ENCODE measurements around the gene DENND5A.
"Not testable (repeated sequence)": the region's sequence is repeated elsewhere in the genome, so short reads cannot be mapped to it uniquely, and the experiment has no call there.

DENND5A gene

GRCh38 chr11:9206496-9206895 is 58.7 kb downstream of the DENND5A start:
- H3K4me1 ChIP-seq = peaks cover 12 to 30% (median 24%) of the 10 kb centered on the region in 10 experiments; a peak in 17 of 20 replicates
- H3K36me3 ChIP-seq = peaks cover 33 to 58% (median 49%) of the 10 kb centered on the region in 11 experiments
- TF ChIP-seq Cebpa-rat (IDR thresholded peaks at IDR 0.05) = no peak
- H3K4me3 ChIP-seq = no peak overlapping the region
- no peaks in the 10 kb centered on the region for H3K27me3 ChIP-seq
- H3K27ac ChIP-seq = no peak overlapping the region
- no peak overlapping the region for H3K9ac ChIP-seq
- H3K9me3 ChIP-seq (replicated peaks in 1 of 11) = no peaks in the 10 kb centered on the region
- H3K4me2 ChIP-seq = no peak overlapping the region
- peaks cover 74 to 100% (median 86%) of the 10 kb centered on the region in 11 experiments for H4K20me1 ChIP-seq

DNA sequence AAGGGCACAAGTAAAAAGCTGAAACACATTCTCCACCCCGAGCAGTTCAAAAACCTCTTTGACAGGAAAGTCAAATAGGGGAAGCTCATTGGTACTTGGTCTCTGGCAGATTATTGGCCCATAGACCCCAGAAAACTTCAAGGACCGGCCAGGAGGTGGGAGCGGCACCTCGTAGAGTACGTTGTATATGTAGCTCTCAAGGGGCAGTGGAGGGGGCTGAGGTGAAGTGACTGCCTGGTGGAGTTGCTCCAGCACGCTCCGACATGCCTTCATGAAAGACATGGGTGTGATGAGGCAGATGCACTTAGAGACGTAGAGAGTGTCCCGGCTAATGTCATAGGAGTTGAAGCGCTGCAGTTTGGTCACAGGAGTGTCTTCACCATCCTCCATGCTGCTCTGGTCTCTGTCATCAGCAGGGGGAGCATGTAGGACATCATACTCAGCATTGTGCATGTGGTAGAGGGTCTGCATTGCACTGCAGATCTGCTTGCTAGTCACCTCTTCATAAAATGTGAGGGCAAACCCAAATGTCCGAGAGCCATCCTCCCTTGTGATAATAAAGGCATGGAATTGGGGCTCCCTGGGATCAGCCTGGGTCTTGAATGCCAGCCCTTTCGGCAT is 61.3 kb downstream of the DENND5A start:
- Histone ChIP-seq H3K9ac (no peak overlapping the region), H3K4me3 (no peak overlapping the region), H3K36me3 (peaks cover 53 to 85% (median 74%) of the 10 kb centered on the region in 11 experiments), H3K27me3 (no peaks in the 10 kb centered on the region), H3K27ac (no peak overlapping the region), H3K4me1 (peaks cover 0 to 3% (median 2%) of the 10 kb centered on the region in 10 experiments; a peak in 11 of 20 replicates), H4K20me1 (peaks cover 48 to 100% (median 78%) of the 10 kb centered on the region in 11 experiments), H3K4me2 (no peak overlapping the region), H3K9me3 (replicated peaks in 1 of 11) (no peaks in the 10 kb centered on the region)
- TF ChIP-seq Cebpa-rat (IDR thresholded peaks at IDR 0.05) = no peak

- H3K36me3 ChIP-seq = peaks cover 71 to 100% (median 91%) of the 10 kb centered on the region in 11 experiments
- TF ChIP-seq Cebpa-rat (IDR thresholded peaks at IDR 0.05) = no peak
Observed at GRCh38 chr11:9201372-9202162, 63.6 kb downstream of the DENND5A start.

DNA sequence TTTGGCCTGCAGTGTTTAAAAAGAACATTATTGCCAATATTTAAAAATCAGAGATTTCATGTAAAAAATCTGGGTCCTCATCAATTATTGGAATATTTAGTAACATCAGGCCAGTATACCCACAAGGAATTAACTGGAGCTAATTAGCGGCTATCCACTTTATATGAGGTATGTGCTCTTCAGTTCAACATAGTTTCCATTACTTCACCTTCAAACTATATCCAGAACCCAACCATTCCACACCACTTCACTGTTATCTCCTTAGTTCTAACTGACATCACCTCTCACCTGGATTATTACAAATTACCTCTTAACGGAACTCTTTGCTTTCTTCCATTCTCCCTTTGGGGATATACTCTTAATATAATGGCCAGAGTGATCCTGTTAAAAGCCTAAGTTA is 64.7 kb downstream of the DENND5A start:
- Histone ChIP-seq H3K4me3 (no peak overlapping the region), H3K4me1 (no peaks in the 10 kb centered on the region), H3K27ac (no peak overlapping the region), H3K4me2 (no peak overlapping the region), H3K36me3 (peaks cover 76 to 100% (median 94%) of the 10 kb centered on the region in 11 experiments), H3K9ac (no peak overlapping the region), H4K20me1 (peaks cover 18 to 95% (median 54%) of the 10 kb centered on the region in 11 experiments; a peak in 19 of 22 replicates), H3K27me3 (no peaks in the 10 kb centered on the region), H3K9me3 (replicated peaks in 1 of 11) (no peaks in the 10 kb centered on the region)
- TF ChIP-seq Cebpa-rat (IDR thresholded peaks at IDR 0.05) = no peak

More at GRCh38 chr11:9201372-9202162, 63.6 kb downstream of the DENND5A start:
- Histone ChIP-seq H4K20me1 (peaks cover 27 to 97% (median 58%) of the 10 kb centered on the region in 11 experiments; a peak in 20 of 22 replicates), H3K9me3 (replicated peaks in 1 of 11) (no peaks in the 10 kb centered on the region), H3K27me3 (no peaks in the 10 kb centered on the region), H3K4me3 (no peak overlapping the region), H3K27ac (no peak overlapping the region), H3K4me2 (no peak overlapping the region), H3K4me1 (no peaks in the 10 kb centered on the region), H3K9ac (no peak overlapping the region)

GRCh38 chr11:9193316-9193715 is 71.8 kb downstream of the DENND5A start:
- H3K4me1 ChIP-seq = no peaks in the 10 kb centered on the region
- no peak for TF ChIP-seq Cebpa-rat (IDR thresholded peaks at IDR 0.05)
- no peaks in the 10 kb centered on the region for H3K27me3 ChIP-seq
- peaks cover 7 to 56% (median 50%) of the 10 kb centered on the region in 11 experiments; a peak in 21 of 22 replicates for H3K9me3 ChIP-seq (replicated peaks in 1 of 11)
- H3K9ac ChIP-seq = no peak overlapping the region
- peaks cover 84 to 100% (median 98%) of the 10 kb centered on the region in 11 experiments for H3K36me3 ChIP-seq
- H3K4me2 ChIP-seq = no peak overlapping the region
- peaks cover 0 to 46% (median 7%) of the 10 kb centered on the region in 11 experiments; a peak in 11 of 22 replicates for H4K20me1 ChIP-seq
- no peak overlapping the region for H3K27ac ChIP-seq
- no peak overlapping the region for H3K4me3 ChIP-seq

- H3K9me3 ChIP-seq (replicated peaks in 1 of 11) = peaks cover 7 to 56% (median 50%) of the 10 kb centered on the region in 11 experiments; a peak in 21 of 22 replicates
- H3K36me3 ChIP-seq = peaks cover 86 to 100% (median 98%) of the 10 kb centered on the region in 11 experiments
- H3K4me2 ChIP-seq = no peak overlapping the region
- peaks cover 0 to 41% (median 7%) of the 10 kb centered on the region in 11 experiments; a peak in 11 of 22 replicates for H4K20me1 ChIP-seq
- no peak for TF ChIP-seq Cebpa-rat (IDR thresholded peaks at IDR 0.05)
- H3K27ac ChIP-seq = no peak overlapping the region
- H3K9ac ChIP-seq = no peak overlapping the region
- no peaks in the 10 kb centered on the region for H3K27me3 ChIP-seq
- no peaks in the 10 kb centered on the region for H3K4me1 ChIP-seq
- no peak overlapping the region for H3K4me3 ChIP-seq
Observed at GRCh38 chr11:9192561-9192960, 72.6 kb downstream of the DENND5A start.

- Histone ChIP-seq H3K36me3 (peaks cover 91 to 100% (median 98%) of the 10 kb centered on the region in 11 experiments), H4K20me1 (peaks cover 0 to 37% (median 0%) of the 10 kb centered on the region in 11 experiments; a peak in 6 of 22 replicates), H3K9me3 (replicated peaks in 1 of 11) (peaks cover 7 to 56% (median 50%) of the 10 kb centered on the region in 11 experiments; a peak in 21 of 22 replicates)
- not testable (repeated sequence) for H3K9ac ChIP-seq, H3K4me2 ChIP-seq, H3K4me1 ChIP-seq, H3K27me3 ChIP-seq, H3K27ac ChIP-seq, H3K4me3 ChIP-seq
Observed at GRCh38 chr11:9190326-9191016, 74.7 kb downstream of the DENND5A start.

DNA sequence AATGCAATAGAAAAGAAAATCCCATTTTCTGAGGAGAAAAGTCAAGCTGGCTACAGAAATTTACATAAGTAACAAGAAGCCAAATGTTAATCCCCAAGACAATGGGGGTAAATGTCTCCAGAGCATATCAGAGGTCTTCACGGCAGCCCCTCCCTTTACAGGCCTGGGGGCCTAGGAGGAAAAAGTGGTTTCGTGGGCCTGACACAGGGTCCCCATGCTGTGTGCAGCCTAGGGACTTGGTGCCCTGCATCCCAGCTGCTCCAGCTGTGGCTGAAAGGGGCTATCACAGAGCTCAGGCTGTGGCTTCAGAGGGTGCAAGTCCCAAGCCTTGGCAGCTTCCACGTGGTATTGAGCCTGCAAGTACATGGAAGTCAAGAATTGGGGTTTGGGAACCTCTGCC is 76.3 kb downstream of the DENND5A start:
- Histone ChIP-seq H3K36me3 (peaks cover 88 to 100% (median 98%) of the 10 kb centered on the region in 11 experiments), H3K9me3 (replicated peaks in 1 of 11) (peaks cover 7 to 53% (median 50%) of the 10 kb centered on the region in 11 experiments; a peak in 21 of 22 replicates), H4K20me1 (peaks cover 0 to 25% (median 0%) of the 10 kb centered on the region in 11 experiments; a peak in 5 of 22 replicates)
- not testable (repeated sequence) for H3K9ac ChIP-seq, H3K4me2 ChIP-seq, H3K4me3 ChIP-seq, H3K27me3 ChIP-seq, H3K4me1 ChIP-seq, H3K27ac ChIP-seq

- H3K36me3 ChIP-seq = peaks cover 82 to 100% (median 95%) of the 10 kb centered on the region in 11 experiments
Observed at GRCh38 chr11:9187616-9188015, 77.5 kb downstream of the DENND5A start.

More at GRCh38 chr11:9187616-9188015, 77.5 kb downstream of the DENND5A start:
- Histone ChIP-seq H3K4me1 (no peaks in the 10 kb centered on the region), H4K20me1 (peaks cover 0 to 20% (median 0%) of the 10 kb centered on the region in 11 experiments; a peak in 4 of 22 replicates), H3K9me3 (replicated peaks in 1 of 11) (peaks cover 7 to 45% (median 41%) of the 10 kb centered on the region in 11 experiments; a peak in 21 of 22 replicates), H3K4me2 (no peak overlapping the region), H3K27ac (no peak overlapping the region), H3K9ac (no peak overlapping the region), H3K4me3 (no peak overlapping the region), H3K27me3 (no peaks in the 10 kb centered on the region)
- TF ChIP-seq Cebpa-rat (IDR thresholded peaks at IDR 0.05) = no peak
